Measurements from ENCODE around the gene TTC8. TPM values are rescaled to one million over a fixed set of nuclear protein-coding genes. Genes with fewer than 3 reads are reported as not detected.
A peak's percentile ranks its signal among the peaks of the same experiment; 100 is the strongest.
"Not testable (repeated sequence)": the region's sequence is repeated elsewhere in the genome, so short reads cannot be mapped to it uniquely, and the experiment has no call there.

The TTC8 gene
- polyA plus RNA-seq, 1 donor from 2014 or later, result 2.2 TPM

GRCh38 chr14:88804035-88804434 lies 20.4 kb upstream of the TTC8 start:
- no peak overlapping the region for H3K4me3 Mint-ChIP-seq
- peaks cover 2% of the 10 kb centered on the region for H3K36me3 Mint-ChIP-seq
- no peaks in the 10 kb centered on the region for H3K4me1 Mint-ChIP-seq
- no peak overlapping the region for H3K27ac Mint-ChIP-seq
- peaks cover 0 to 6% (median 2%) of the 10 kb centered on the region in 3 donors for H3K9me3 Mint-ChIP-seq
- peaks cover 12% of the 10 kb centered on the region for H3K27me3 Mint-ChIP-seq

DNA sequence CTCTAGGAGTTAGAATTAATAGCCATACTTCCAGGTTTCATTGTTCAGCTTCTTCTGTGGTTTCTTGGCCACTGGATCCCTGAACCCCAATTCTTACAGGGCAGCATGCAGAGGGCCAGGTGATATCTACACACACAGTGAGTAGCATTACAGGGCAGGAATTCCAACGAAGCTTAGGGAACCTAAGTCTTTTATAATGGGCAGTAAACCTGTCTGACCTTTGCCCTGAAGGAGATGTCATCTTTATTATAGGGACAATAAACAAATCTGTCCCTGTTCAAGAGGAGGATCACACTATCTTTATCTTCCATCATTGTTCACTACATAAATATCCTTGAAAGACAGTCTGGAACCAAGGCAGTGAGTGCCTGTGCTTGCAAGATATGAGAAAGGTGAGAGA lies 20.0 kb upstream of the TTC8 start:
- peaks cover 12% of the 10 kb centered on the region for H3K27me3 Mint-ChIP-seq
- H3K36me3 Mint-ChIP-seq, result peaks cover 2% of the 10 kb centered on the region
- H3K4me1 Mint-ChIP-seq, result no peaks in the 10 kb centered on the region
- peaks cover 2 to 7% (median 2%) of the 10 kb centered on the region in 3 donors for H3K9me3 Mint-ChIP-seq
- H3K4me3 Mint-ChIP-seq, result no peak overlapping the region
- no peak overlapping the region for H3K27ac Mint-ChIP-seq

- peaks cover 9% of the 10 kb centered on the region for H3K27me3 Mint-ChIP-seq
- H3K4me3 Mint-ChIP-seq, result no peak overlapping the region
- peaks cover 0 to 2% (median 0%) of the 10 kb centered on the region in 3 donors for H3K4me1 Mint-ChIP-seq
Measured at GRCh38 chr14:88808359-88808758, 16.1 kb upstream of the TTC8 start.

DNA sequence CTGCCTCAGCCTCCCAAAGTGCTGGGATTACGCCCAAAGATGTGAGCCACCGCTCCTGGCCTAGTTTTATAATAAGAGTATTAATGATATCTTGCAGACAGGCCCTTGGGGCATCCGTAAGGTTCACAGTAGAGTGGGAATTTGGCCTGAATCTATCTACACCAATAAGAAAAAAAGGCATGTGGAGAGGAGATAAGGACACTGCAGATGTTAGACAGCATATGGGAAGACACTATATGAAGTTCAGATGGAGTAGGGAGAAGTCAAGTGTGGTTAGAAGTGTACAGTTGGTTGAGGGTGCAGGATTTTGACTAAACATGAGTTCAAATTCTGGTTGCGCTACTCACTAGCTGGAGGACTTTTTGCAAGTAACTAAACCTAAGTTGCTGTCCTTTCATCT lies 8.5 kb upstream of the TTC8 start:
- no peak overlapping the region for H3K27ac Mint-ChIP-seq
- no peaks in the 10 kb centered on the region for H3K36me3 Mint-ChIP-seq
- H3K4me3 Mint-ChIP-seq, result no peak overlapping the region
- peaks cover 0 to 5% (median 0%) of the 10 kb centered on the region in 3 donors for H3K9me3 Mint-ChIP-seq
- H3K27me3 Mint-ChIP-seq, result peaks cover 6% of the 10 kb centered on the region
- peaks cover 2 to 7% (median 5%) of the 10 kb centered on the region in 3 donors for H3K4me1 Mint-ChIP-seq

More at GRCh38 chr14:88808359-88808758, 16.1 kb upstream of the TTC8 start:
- peaks cover 4% of the 10 kb centered on the region in 3 donors for H3K9me3 Mint-ChIP-seq
- peaks cover 2% of the 10 kb centered on the region for H3K36me3 Mint-ChIP-seq
- H3K27ac Mint-ChIP-seq, result no peak overlapping the region

DNA sequence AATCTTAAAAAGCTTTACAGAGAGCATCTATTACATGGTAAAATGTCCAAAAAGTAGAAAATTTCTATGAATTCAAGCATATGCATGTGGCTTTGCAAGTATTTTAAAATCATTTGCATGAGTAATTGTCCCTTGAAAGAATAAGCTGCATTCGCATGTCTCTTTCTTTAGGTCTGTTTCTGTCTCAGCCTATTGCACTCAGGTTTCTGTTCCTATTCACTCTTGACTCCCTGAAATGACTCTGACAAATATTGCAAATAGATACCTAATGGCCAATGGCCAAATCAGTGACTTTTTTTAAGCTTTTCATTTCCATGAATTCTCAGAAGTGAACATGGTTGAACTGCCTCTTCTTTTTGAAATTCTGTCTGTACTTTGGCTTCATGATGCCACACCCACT lies 6.4 kb upstream of the TTC8 start:
- Mint-ChIP-seq H3K27me3 (peaks cover 6% of the 10 kb centered on the region), H3K36me3 (no peaks in the 10 kb centered on the region), H3K9me3 (peaks cover 0 to 5% (median 0%) of the 10 kb centered on the region in 3 donors), H3K4me1 (peaks cover 0 to 7% (median 5%) of the 10 kb centered on the region in 3 donors), H3K4me3 (no peak overlapping the region), H3K27ac (no peak overlapping the region)

- peaks cover 0 to 16% (median 9%) of the 10 kb centered on the region in 3 donors for H3K4me1 Mint-ChIP-seq
- H3K27me3 Mint-ChIP-seq, H3K4me3 Mint-ChIP-seq, H3K9me3 Mint-ChIP-seq, H3K36me3 Mint-ChIP-seq, H3K27ac Mint-ChIP-seq: not testable (repeated sequence)
Measured at GRCh38 chr14:88819674-88820073, 4.8 kb upstream of the TTC8 start.

DNA sequence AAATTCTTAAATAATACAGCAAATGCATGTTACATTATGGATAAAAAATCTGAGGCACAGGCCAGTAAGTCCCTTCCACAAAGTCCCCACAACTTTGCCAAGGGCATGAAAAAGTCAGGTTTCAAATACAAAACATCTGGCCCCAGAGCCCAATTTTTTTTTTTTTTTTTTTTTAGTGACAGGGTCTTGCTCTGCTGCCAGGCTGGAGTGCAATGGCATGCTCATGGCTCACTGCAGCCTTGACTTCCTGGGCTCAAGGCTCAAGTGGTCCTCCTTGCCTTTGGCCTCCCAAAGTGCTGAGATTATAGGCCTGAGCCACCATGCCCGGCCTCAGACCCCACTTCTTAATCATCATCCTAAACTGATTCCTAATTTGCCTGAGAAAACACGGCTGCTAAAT lies 3.1 kb upstream of the TTC8 start:
- H3K4me3 Mint-ChIP-seq, result peak overlapping the region in 1 of 4 donors; percentile 26
- H3K27ac Mint-ChIP-seq, result peak overlapping the region in 1 of 3 donors; percentile 18
- H3K27me3 Mint-ChIP-seq, result peaks cover 6% of the 10 kb centered on the region
- H3K9me3 Mint-ChIP-seq, result no peaks in the 10 kb centered on the region
- H3K36me3 Mint-ChIP-seq, result no peaks in the 10 kb centered on the region
- peaks cover 0 to 23% (median 15%) of the 10 kb centered on the region in 3 donors for H3K4me1 Mint-ChIP-seq

GRCh38 chr14:88821888-88822287 lies 2.6 kb upstream of the TTC8 start:
- H3K27me3 Mint-ChIP-seq, result peaks cover 6% of the 10 kb centered on the region
- H3K4me1 Mint-ChIP-seq, result peaks cover 0 to 23% (median 15%) of the 10 kb centered on the region in 3 donors
- H3K4me3 Mint-ChIP-seq, result no peak overlapping the region
- H3K27ac Mint-ChIP-seq, result peak overlapping the region in 1 of 3 donors; percentile 18
- no peaks in the 10 kb centered on the region for H3K9me3 Mint-ChIP-seq
- H3K36me3 Mint-ChIP-seq, result no peaks in the 10 kb centered on the region

DNA sequence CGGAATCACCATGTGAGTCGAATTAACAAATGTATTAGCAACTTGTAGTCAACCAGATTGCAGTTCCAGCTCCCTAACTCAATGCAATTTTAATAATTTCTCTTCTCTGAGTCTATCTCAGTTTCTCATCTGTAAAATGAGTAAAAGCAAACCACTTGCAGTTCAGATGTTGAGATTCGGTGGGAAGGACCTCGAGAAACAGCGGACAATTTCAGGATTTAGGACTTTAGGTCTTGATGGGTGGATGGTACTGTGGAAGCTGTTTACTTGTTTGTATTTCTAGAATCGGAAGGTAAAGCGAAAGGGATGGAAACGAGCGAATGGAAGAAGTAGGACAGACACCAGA lies 510 bp upstream of the TTC8 start:
- H3K27ac Mint-ChIP-seq, result peak overlapping the region; percentile 100
- peak overlapping the region; percentile 83 to 98 (median 96) for H3K4me3 Mint-ChIP-seq
- no peaks in the 10 kb centered on the region for H3K9me3 Mint-ChIP-seq
- no peaks in the 10 kb centered on the region for H3K36me3 Mint-ChIP-seq
- peaks cover 0 to 15% (median 12%) of the 10 kb centered on the region in 3 donors for H3K4me1 Mint-ChIP-seq
- peaks cover 7% of the 10 kb centered on the region for H3K27me3 Mint-ChIP-seq

- Mint-ChIP-seq H3K27me3 (peaks cover 2% of the 10 kb centered on the region), H3K4me1 (peaks cover 2 to 20% (median 16%) of the 10 kb centered on the region in 3 donors), H3K9me3 (no peaks in the 10 kb centered on the region), H3K36me3 (no peaks in the 10 kb centered on the region), H3K4me3 (peak overlapping the region; percentile 83 to 98 (median 96)), H3K27ac (peak overlapping the region; percentile 61 to 100 (median 91))
Measured at GRCh38 chr14:88825078-88825458, 617 bp downstream of the TTC8 start.

- Mint-ChIP-seq H3K27me3 (peaks cover 2% of the 10 kb centered on the region), H3K9me3 (no peaks in the 10 kb centered on the region), H3K27ac (peak overlapping the region in 2 of 3 donors; percentile 61 to 100), H3K36me3 (no peaks in the 10 kb centered on the region), H3K4me3 (peak overlapping the region in 3 of 4 donors; percentile 83 to 98 (median 95)), H3K4me1 (peaks cover 2 to 20% (median 16%) of the 10 kb centered on the region in 3 donors)
Measured at GRCh38 chr14:88825503-88825902, 1.1 kb downstream of the TTC8 start.

DNA sequence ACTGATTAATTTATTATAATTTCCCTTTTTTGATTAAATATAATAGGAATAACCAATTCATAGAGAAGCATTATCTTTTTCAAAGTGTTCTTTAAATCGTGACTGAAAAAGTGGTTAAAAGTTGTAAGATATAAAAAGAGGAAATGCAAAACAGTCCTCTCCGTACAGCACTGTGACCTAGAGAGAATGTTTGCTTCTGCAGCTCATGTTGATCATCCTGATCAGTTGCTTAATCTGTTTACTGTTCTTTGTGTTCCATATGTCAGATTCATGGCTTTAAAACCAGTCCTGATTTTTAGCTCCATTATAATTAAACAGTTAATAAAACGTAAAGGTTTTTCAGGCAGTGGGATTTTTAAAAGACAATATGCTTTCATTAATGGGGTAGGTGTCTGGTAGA lies 4.7 kb downstream of the TTC8 start:
- Mint-ChIP-seq H3K27ac (no peak overlapping the region), H3K36me3 (no peaks in the 10 kb centered on the region)

DNA sequence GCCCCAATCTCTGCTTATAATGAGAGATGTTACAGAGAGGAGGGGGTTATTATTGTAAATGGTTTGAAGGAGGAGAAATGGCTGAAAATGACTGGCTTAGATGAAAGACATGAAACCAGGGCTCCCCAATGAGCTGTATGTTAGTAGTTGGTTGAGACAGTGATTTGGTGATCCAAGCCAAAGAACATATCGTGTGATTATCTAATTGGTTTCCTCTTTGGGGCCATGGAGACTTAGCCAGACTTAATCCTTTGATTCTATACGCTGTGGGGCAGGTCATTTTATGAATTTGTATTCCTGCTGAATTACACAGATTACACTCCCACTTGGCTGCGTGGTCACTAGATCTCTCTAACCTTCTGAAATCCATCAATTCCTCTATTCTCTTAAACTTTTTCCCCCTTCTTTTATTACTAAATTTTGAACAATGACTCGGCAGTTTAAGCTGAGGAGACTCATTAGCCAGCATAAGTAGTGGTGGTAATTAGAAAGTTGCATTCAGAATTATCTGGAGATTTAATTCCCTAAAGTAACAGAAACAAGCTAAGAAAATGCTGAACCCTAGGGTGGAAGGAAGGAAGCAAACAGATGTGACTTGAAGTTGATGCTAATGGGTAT lies 5.3 kb downstream of the TTC8 start:
- H3K4me3 Mint-ChIP-seq, result no peak overlapping the region
- no peaks in the 10 kb centered on the region for H3K36me3 Mint-ChIP-seq
- no peak overlapping the region for H3K27ac Mint-ChIP-seq
- peaks cover 2% of the 10 kb centered on the region for H3K27me3 Mint-ChIP-seq
- H3K4me1 Mint-ChIP-seq, result peaks cover 2 to 12% (median 12%) of the 10 kb centered on the region in 3 donors
- H3K9me3 Mint-ChIP-seq, result no peaks in the 10 kb centered on the region

More for the DNA sequence above, 4.7 kb downstream of the TTC8 start:
- Mint-ChIP-seq H3K27me3 (peaks cover 2% of the 10 kb centered on the region), H3K4me1 (peaks cover 2 to 16% (median 12%) of the 10 kb centered on the region in 3 donors), H3K9me3 (no peaks in the 10 kb centered on the region), H3K4me3 (no peak overlapping the region)

GRCh38 chr14:88831284-88831683 lies 6.8 kb downstream of the TTC8 start:
- Mint-ChIP-seq H3K27ac (no peak overlapping the region), H3K4me1 (peaks cover 2 to 7% (median 5%) of the 10 kb centered on the region in 3 donors), H3K9me3 (no peaks in the 10 kb centered on the region), H3K4me3 (no peak overlapping the region), H3K27me3 (peaks cover 2% of the 10 kb centered on the region), H3K36me3 (no peaks in the 10 kb centered on the region)

GRCh38 chr14:88834883-88835431 lies 10.5 kb downstream of the TTC8 start:
- no peaks in the 10 kb centered on the region for H3K36me3 Mint-ChIP-seq
- peaks cover 0 to 1% (median 0%) of the 10 kb centered on the region in 3 donors for H3K4me1 Mint-ChIP-seq
- no peak overlapping the region for H3K27ac Mint-ChIP-seq
- H3K9me3 Mint-ChIP-seq, result no peaks in the 10 kb centered on the region
- no peak overlapping the region for H3K4me3 Mint-ChIP-seq
- no peaks in the 10 kb centered on the region for H3K27me3 Mint-ChIP-seq

- Mint-ChIP-seq H3K36me3 (no peaks in the 10 kb centered on the region), H3K9me3 (no peaks in the 10 kb centered on the region), H3K4me3 (no peak overlapping the region), H3K27ac (no peak overlapping the region), H3K27me3 (no peaks in the 10 kb centered on the region), H3K4me1 (peaks cover 0 to 1% (median 0%) of the 10 kb centered on the region in 3 donors)
Measured at GRCh38 chr14:88835661-88836060, 11.2 kb downstream of the TTC8 start.
